GM12892 (cell line): ENCODE data around the gene AGPAT4.

Experiments used
- POLR2A ChIP-seq: IDR thresholded peaks from 2 replicates; pipeline ENCODE4 v1.6.1; 2011; ENCODE audit warnings: low read depth, low read length, control low read depth
- POLR2AphosphoS5 ChIP-seq: IDR thresholded peaks from 2 replicates; pipeline ENCODE4 v1.6.1; 2011; ENCODE audit warnings: low read depth, low read length, control low read depth
- TAF1 ChIP-seq: IDR thresholded peaks from 2 replicates; pipeline ENCODE4 v1.6.1; 2011; ENCODE audit warnings: low read depth, mild to moderate bottlenecking, control low read depth, low read length, borderline replicate concordance

DNA sequence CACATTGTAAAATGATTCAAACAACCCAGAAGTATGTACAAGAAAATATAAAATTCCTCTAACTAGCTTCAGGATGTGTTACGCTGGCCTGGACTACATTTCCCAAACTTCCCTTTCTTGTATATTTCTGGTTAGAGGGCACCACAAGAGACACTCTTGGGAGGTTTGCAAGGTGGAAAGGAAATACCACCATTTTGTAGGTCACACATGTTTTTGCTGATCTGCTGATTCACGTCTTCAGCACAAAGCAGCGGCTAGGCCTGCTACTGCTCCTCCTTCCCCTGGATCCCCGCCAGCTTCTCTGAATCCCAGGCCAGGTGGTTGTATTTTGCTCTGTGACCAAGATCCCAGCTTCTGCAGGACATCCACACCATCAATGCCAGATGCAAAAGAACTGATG, 104.2 kb downstream of the AGPAT4 start:
- TF ChIP-seq POLR2AphosphoS5: no peak
- TF ChIP-seq POLR2A: no peak
- TF ChIP-seq TAF1: no peak
